Measurements from ENCODE around the gene B3GAT2.
A peak's percentile ranks its signal among the peaks of the same experiment; 100 is the strongest.

B3GAT2 gene

DNA sequence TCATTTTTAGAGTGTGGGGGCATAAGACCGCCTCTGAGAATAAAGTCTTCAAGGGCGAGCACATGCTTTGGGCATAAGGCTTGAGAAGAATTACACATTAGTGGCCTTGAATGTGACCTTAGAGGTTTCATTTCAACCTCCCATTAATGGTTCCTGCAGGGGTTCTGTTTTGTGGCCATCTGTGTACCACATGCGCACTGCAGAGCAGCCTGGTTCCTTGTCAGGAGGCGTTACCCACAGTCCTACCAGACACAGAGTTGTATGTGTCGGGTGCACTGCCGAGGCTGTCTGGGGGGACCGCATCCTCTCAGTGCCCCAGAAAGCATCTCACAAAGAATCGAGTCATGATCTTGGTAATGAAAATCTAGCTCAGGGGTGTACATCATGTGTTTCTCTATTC, 115.7 kb downstream of the B3GAT2 start:
- DNase-seq, result no peak

DNA sequence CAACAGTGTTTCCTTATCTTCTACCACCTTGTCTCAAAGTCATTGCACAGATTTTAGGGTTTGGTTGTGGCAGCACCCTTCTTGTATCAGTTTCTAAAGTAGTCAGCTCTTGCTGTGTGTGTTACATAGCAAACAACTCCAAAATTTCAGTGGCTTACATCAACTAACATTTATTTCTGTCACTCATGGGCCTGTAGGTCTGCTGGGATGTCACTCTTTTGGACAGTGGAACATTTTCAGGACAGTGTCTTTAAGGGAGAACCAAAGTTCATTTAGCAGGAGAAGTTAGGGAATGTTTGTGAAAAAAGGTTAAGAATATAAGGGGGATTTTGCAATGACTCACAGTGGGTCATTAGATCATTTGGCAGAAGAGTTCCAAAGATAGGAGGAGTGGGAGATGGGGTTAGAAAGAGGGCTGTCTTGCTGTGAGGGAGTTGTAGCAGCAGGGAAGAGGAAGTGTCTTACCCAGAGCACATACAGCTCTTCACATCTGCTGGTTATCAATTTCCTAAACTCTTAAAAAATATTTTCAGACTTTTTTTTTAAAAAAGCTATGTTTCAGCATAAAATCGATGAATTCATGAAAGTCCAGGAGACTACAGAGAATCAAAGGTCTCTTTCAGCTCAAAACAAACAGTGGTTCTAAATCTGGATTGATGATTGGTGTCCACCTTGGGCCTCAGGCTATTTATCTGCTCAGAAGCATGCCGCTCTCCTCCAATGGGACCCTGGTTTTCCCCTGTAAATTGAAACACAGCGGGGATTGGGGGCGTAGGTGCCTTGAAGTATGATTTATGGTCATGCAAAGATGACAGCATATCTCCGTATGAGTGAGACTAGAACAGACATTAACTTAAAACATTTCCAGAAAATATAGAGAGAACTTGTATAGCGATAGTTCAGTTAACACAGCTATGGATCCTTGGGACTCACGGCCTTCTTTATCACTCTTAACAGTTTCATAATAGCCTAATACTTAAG, 117.3 kb downstream of the B3GAT2 start:
- no peak for DNase-seq

DNA sequence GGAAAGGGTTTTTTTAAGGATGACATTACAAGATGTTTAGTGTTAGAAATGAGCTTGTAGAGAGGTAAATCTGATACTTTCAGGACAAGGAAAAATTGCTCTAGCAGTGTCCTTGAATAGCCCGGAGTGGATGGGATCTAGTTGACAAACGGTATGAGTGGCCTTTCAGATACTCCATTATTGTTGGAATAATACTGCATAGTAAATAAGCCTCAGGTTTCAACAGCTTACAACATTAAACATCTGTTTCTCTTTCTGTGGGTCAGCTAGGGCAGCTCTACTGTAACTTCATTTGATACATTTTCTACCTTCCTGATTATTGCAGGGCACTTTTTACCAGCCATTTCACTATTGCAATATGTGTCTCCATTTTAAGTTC, 118.0 kb downstream of the B3GAT2 start:
- DNase-seq, result no peak

DNA sequence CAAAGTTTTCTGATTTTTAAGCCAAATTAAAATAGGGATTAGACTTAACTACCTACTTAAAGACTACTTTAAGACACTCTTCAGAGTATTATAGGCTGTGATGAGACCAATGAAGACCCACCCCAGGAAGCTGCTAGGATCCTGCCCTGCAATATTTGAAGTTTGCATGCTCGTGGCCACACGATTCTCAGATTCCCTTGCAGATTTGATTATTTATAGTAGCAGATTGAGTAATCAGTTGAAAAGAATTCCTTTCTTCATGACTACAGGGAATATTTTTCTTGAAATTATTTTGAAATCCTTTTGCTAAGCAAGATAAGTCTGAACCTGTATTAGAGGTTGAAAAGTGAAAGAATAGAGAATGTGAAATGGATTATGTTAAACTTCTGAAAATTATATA, 122.3 kb downstream of the B3GAT2 start:
- peak; percentile 37 for DNase-seq

DNA sequence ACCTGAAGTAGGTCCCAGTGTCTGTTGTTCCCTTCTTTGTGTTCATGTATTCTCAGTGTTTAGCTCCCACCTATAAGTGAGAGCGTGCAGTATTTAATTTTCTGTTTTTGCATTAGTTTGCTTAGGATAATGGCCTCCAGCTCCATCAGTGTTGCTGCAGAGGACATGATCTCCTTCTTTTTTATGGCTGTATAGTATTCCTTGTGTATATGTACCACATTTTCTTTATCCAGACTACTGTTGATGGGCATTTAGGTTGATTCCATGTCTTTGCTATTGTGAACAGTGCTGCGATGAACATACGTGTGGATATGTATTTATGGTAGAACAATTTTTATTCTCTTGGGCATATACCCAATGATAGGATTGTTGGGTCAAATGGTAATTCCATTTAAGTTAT, 125.4 kb downstream of the B3GAT2 start:
- no peak for DNase-seq

DNA sequence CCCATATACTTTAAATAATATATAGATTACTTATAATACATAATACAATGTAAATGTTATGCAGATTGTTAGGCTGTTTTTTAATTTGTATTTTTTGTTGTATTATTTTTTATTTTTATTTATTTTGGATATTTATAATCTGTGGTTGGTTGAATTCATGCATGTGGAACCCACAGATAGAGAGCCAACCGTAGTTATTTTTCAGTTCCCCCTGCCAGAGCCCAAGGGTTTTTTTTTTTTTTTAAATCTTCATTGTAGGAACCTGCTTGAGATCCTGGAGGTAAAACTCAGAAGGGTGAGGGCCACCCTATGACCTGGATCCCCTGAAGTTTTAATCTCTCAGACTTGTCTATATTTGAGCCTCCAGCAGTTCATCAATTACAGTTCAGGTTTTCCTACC, 133.2 kb downstream of the B3GAT2 start:
- DNase-seq, result no peak

DNA sequence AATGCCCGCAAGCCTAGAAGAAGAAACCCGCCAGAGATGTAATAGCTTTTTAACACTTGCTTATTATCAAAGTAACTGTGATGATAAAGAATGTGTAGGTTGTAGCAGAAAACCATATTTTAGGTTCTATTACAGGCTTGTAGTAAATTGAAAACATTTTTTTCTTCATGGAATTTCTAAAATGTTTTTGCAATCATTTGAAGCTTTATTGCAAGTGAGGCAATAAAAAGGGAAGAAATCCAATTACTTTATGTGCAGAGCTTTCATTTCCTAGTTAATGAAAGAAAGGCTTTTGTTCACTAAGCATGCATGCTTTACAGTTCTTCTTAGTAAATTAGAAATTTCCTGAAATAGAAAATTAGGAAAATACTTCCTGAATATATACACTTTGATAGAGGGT, 135.1 kb downstream of the B3GAT2 start:
- DNase-seq, result no peak

DNA sequence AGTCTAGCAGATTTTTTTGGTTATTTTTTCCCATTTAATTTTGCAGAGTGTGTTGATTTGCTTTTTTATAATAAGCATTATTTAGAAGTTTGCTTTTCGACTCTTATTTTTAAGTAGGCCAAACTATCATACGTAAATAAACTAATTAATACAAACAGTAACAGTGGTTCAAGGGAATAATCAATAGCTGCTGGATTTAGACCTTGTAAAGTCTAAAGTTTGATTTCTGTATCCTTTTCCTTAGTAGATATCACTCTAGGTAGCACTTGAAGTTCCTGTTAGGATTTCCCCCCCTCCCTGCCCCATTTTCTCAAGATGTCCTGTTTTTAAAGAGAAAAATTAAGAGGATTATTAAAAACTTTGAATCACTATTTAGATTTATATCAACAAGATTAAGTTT, 136.1 kb downstream of the B3GAT2 start:
- no peak for DNase-seq

DNA sequence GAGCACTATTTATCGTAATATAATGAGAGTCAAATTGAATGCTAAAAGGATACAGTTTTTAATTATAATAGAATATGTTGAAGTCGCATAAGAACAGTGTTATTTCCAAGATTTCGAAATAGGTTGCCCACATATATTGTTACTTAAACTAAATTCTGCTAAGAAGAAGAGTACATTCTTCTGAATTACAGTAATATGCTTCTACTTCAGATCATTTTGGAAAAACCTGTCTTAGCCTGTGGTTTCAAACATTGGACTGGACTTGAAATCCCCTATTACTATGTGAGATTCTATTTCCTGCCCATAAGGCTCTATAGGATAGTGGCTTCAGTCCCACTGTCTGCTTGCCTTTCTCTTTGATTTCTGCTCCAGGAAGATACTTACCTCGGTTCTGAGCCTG, 137.2 kb downstream of the B3GAT2 start:
- no peak for DNase-seq

DNA sequence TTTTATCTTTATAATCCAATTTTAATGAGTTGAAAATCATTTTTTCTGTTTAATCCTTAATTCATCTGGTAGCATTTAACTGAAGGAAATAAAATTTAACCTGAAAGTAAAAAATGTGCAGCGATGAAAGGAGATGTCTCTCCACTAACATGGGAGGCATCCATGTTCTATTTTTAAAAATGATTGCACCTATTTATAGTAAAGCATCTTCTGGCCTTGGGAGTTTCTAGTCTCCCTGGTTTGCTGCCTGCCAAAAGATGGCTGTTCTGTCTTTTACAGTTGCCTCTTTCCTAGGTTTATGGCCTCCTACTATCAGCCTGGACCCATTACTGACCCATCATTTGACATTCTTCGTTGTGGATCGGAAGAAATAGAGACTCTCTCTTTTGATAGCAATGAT, 143.0 kb downstream of the B3GAT2 start:
- DNase-seq, result no peak

DNA sequence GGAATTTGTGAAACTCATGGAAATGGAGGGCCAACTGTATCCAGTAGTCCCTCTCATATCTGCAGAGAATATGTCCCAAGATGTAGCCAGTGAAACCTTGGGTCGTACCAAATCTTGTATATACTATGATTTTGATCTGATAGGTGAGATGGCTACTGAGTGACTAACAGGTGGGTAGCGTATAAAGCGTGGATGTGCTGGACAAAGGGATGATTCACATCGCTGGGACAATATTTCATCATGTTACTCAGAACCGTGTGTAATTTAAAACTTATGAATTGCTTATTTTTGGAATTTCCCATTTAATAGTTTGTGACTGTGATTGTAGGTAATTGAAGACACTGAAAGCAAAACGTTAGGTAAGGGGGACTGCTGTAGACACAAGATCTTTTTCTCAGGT, 145.1 kb downstream of the B3GAT2 start:
- DNase-seq, result peak; percentile 6

All from fibroblast of skin of right quadriceps (primary cell).